Head of caudate nucleus (tissue), 42 donors: ENCODE data around the gene STBD1.
"Not testable (repeated sequence)": the region's sequence is repeated elsewhere in the genome, so short reads cannot be mapped to it uniquely, and the experiment has no call there.

Experiments
- DNase-seq, 42 donors: peaks; one replicate each; pipeline versions ENCODE4 v3.0.0 to v3.0.0-alpha.2; 2020 to 2021; ENCODE audit warnings: mixed read lengths in 7 of 42
- intact Hi-C: fragments of 100-400 bp; cut with DNase I; formaldehyde crosslinking; loops from one replicate; pipeline ENCODE4 v1.15.0; 2022

STBD1 gene

GRCh38 chr4:76311896-76312331 is 5.4 kb downstream of the STBD1 start:
- DNase-seq = no peak
- intact Hi-C loops = no loop called here

GRCh38 chr4:76312457-76312856 is 5.9 kb downstream of the STBD1 start:
- intact Hi-C loops = no loop called here
- DNase-seq = no peak

- intact Hi-C loops = no loop called here
- DNase-seq = no peak
Observed at GRCh38 chr4:76313547-76313946, 7.0 kb downstream of the STBD1 start.

DNA sequence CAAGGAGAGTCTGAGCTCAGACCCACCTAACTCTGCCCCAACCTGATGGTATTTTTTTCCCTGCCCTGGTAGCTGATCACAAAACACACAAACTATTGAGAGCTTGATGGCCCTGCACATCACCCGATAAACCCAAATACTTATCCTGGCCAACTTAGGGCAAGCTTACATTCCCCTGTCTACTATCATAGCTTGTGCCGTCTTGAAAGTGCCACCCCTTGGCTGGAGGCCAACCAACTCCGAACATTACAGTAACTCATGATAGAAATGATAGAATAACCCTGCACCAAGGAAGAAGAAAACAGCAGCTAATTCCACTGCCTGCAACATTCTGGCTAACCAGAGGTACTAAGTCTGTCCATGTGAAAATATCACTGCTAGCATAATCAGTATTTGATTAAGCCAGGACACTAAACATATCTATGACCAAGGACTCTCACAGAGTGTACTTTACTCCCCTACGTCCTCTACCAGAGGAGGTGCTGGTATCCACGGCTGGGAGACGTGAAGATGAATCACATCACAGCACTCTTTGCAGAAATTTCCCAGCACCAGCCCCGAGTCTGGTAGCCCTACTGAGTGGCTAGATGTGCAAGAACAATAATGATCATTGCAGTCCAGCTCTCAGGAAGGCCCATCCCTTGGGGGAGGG is 8.9 kb downstream of the STBD1 start:
- intact Hi-C loops = no loop called here
- no peak for DNase-seq

DNA sequence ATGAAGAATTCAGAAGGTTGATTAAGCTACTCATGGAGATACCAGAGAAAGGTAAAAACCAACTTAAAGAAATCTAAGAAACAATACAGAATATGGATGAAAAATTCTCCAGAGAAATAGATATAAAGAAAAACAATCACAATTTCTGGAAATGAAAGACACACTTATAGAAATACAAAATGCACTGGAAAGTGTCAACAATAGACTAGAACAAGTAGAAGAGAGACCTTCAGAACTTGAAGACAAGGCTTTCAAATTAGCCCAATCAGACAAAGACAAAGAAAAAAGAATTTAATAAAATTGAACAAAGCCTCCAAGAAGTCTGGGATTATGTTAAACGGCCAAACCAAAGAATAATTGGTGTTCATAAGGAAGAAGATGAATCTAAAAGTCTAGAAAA is 9.6 kb downstream of the STBD1 start:
- intact Hi-C loops = no loop called here
- no peak for DNase-seq

DNA sequence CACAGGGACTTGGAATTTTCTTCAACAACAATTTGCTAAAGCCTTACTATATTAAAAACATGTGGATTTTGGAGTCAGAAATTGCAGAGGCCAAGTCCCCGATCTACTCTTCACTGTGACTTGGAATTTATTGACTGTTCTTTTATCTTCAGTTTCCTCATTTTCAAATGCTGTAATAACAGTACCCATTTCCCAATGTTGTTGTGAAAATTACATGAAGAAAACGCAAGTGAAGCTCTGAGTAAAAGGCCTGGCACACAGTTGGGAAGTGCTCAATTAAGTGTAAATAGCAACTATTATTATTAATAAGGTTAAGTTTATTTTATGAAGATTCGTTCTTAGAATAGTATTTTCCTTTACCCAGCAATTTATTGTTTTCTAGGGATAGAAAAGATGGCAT is 15.7 kb downstream of the STBD1 start:
- no peak for DNase-seq
- intact Hi-C loops = no loop called here

DNA sequence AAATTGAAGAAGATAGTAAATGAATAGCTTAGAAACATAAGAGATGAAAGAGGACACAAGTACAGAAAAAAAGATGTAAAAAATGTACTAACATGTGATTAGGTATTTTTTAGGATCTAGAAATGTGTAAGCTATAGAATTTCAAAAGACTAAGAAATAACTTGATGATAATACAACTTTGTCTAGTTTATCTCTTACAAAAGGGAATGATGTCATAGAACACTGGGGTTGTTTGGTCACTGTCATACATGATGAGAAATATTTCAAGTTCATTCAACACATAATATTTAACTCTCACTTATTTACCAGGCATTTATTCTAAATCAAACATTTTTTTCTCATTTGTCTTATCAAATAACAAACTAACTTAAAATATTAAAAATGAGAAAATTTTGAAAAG is 18.5 kb downstream of the STBD1 start:
- DNase-seq = no peak

GRCh38 chr4:76326515-76326914 is 20.0 kb downstream of the STBD1 start:
- no peak for DNase-seq
- intact Hi-C loops = no loop called here

More for the DNA sequence above, 18.5 kb downstream of the STBD1 start:
- intact Hi-C loops = no loop called here

GRCh38 chr4:76334885-76335284 is 28.4 kb downstream of the STBD1 start:
- no peak for DNase-seq
- intact Hi-C loops = no loop called here

DNA sequence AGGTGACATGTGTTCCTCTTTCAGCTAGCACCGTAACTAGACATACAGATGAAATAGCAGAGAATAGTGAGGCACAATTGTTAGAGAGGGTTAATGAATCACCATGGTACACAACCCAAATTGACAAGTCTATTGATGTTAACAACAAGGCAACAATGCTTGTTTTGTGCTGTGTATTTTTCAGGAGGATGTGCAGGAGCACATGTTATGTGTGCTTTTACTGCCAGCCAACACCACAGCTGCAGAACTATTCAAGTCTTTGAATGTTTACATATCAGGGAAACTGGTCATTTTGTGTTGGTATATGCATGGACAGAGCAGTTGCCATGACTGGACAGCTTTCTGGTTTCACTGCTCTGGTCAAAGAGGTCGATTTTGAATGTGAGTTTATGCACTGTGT is 32.8 kb downstream of the STBD1 start:
- DNase-seq = no peak

GRCh38 chr4:76341063-76341462 is 34.5 kb downstream of the STBD1 start:
- intact Hi-C loops = no loop called here
- DNase-seq = no peak

More for the DNA sequence above, 32.8 kb downstream of the STBD1 start:
- intact Hi-C loops = no loop called here

DNA sequence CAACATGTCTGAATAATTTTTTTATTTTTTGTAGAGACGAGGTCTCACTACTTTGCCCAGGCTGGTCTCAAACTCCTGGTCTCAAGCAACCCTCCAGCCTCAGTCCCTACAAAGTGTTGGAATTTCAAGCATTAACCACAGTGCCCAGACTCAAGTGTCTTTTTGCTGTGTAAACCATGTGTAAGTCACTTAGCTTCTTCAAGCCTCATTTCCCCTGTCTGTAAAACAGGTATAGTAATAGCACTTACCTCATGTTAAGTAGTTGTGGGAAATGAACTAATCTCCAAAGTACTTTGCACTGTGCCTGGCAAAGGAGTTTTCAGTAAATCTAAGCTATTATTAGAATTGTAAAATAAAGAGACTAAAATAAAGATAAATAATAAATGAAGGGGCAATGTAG is 35.7 kb downstream of the STBD1 start:
- intact Hi-C loops = no loop called here
- no peak for DNase-seq

GRCh38 chr4:76342803-76343202 is 36.3 kb downstream of the STBD1 start:
- intact Hi-C loops = no loop called here
- DNase-seq = no peak

- DNase-seq = no peak
- intact Hi-C loops = no loop called here
Observed at GRCh38 chr4:76354517-76355473, 48.3 kb downstream of the STBD1 start.

GRCh38 chr4:76357981-76358380 is 51.4 kb downstream of the STBD1 start:
- intact Hi-C loops = no loop called here
- DNase-seq = no peak

GRCh38 chr4:76359881-76360466 is 53.4 kb downstream of the STBD1 start:
- intact Hi-C loops = not testable (repeated sequence)

More at GRCh38 chr4:76359881-76360466, 53.4 kb downstream of the STBD1 start:
- not testable (repeated sequence) for DNase-seq
